Measurements from ENCODE around the gene MIXL1. TPM values are rescaled to one million over a fixed set of nuclear protein-coding genes. Genes with fewer than 3 reads are reported as not detected.
A peak's percentile ranks its signal among the peaks of the same experiment; 100 is the strongest.

MIXL1 gene
- total and polyA plus RNA-seq, 10 donors, result 0.07 to 2.3 (median 1.1) TPM; not detected in 2

DNA sequence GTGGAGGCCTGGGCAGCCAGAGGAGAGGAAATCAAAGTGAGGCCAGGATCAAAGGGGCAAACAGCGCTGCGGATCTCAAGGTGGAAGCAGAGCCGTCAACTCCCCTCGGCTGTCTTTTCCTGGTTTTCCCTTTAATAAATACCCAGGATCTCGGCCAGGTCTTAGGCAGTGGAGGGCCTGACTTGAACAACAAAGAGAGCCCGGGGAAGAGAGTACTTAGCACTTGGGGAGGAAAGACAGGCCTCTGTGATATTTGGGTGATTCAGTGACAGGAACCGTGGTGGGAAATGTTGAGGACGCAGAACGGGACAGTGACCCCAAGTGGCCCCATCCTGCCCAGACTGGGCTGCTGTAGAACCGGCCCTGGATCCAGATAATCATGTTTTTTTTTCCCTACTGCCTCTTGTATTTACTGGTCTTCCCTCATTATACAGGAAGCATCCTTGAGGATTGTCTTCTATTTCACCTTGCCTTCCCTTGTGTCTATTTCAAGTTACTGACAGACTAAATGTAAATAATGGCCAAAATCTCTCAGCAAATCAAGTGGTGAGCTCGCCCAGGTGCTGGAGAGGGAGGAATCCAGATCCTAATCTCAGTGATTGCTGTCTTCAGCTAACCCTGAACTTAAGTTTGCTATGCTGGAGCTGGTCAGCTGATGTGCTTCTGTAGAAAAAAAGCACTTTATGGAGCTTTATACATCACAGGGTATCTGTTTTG, 2.8 kb upstream of the MIXL1 start:
- no peaks in the 10 kb centered on the region for H3K36me3 ChIP-seq
- no peak overlapping the region for H3K27ac ChIP-seq
- DNase-seq, result no peak
- intact Hi-C loops (cut with DNase I; ENCODE audit: low total_unique reads), result no loop called here
- no peaks in the 10 kb centered on the region for H3K9me3 ChIP-seq
- peaks cover 6 to 16% (median 14%) of the 10 kb centered on the region in 6 donors for H3K4me1 ChIP-seq
- TF ChIP-seq POLR2A (IDR thresholded peaks at IDR 0.05), result no peak
- no peak for TF ChIP-seq POLR2AphosphoS5 (IDR thresholded peaks at IDR 0.05)
- TF ChIP-seq, protein P1, sequence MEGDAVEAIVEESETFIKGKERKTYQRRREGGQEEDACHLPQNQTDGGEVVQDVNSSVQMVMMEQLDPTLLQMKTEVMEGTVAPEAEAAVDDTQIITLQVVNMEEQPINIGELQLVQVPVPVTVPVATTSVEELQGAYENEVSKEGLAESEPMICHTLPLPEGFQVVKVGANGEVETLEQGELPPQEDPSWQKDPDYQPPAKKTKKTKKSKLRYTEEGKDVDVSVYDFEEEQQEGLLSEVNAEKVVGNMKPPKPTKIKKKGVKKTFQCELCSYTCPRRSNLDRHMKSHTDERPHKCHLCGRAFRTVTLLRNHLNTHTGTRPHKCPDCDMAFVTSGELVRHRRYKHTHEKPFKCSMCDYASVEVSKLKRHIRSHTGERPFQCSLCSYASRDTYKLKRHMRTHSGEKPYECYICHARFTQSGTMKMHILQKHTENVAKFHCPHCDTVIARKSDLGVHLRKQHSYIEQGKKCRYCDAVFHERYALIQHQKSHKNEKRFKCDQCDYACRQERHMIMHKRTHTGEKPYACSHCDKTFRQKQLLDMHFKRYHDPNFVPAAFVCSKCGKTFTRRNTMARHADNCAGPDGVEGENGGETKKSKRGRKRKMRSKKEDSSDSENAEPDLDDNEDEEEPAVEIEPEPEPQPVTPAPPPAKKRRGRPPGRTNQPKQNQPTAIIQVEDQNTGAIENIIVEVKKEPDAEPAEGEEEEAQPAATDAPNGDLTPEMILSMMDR (IDR thresholded peaks at IDR 0.05 in 8 of 11, conservative IDR thresholded peaks at IDR 0.05 in 3 of 11), result no peak
- no peak overlapping the region for H3K4me3 ChIP-seq
- peaks cover 0 to 33% (median 20%) of the 10 kb centered on the region in 7 donors for H3K27me3 ChIP-seq (replicated peaks in 1 of 7)
- WGBS, 5 donors, result 49 to 72% (median 64%) methylated on average over 11 of the region's 11 CpGs

DNA sequence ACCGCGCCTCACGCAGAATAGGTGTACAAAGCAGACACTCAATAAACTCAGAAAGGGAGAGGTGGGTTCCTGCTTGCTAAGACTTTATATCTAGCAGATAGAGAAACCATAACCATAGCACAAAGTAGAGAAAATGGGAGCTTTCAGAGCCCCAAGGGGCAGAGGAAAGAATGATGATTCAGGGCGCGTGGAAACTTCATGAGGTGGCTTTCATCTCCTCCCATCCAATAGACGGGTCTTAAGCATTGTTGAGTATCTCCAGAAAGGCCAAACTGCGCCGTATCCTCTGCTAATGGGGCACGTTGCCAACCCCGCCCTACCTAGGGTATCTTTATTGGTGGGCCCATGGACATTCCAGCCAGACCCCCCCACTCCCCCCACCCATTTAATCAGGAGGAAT, 778 bp upstream of the MIXL1 start:
- H3K4me3 ChIP-seq, result peak overlapping the region in 1 of 8 donors; percentile 76
- TF ChIP-seq, protein P1 (IDR thresholded peaks at IDR 0.05 in 8 of 11, conservative IDR thresholded peaks at IDR 0.05 in 3 of 11), result no peak
- no peak for TF ChIP-seq POLR2AphosphoS5 (IDR thresholded peaks at IDR 0.05)
- TF ChIP-seq POLR2A (IDR thresholded peaks at IDR 0.05), result no peak
- intact Hi-C loops (cut with DNase I; ENCODE audit: low total_unique reads), result no loop called here
- H3K4me1 ChIP-seq, result peaks cover 6 to 16% (median 14%) of the 10 kb centered on the region in 6 donors
- H3K27ac ChIP-seq, result no peak overlapping the region
- 90 to 96% (median 93%) methylated on average over 10 of the region's 10 CpGs for WGBS, 5 donors
- peaks cover 0 to 41% (median 20%) of the 10 kb centered on the region in 7 donors for H3K27me3 ChIP-seq (replicated peaks in 1 of 7)
- DNase-seq, result no peak
- H3K9me3 ChIP-seq, result no peaks in the 10 kb centered on the region
- H3K36me3 ChIP-seq, result no peaks in the 10 kb centered on the region

DNA sequence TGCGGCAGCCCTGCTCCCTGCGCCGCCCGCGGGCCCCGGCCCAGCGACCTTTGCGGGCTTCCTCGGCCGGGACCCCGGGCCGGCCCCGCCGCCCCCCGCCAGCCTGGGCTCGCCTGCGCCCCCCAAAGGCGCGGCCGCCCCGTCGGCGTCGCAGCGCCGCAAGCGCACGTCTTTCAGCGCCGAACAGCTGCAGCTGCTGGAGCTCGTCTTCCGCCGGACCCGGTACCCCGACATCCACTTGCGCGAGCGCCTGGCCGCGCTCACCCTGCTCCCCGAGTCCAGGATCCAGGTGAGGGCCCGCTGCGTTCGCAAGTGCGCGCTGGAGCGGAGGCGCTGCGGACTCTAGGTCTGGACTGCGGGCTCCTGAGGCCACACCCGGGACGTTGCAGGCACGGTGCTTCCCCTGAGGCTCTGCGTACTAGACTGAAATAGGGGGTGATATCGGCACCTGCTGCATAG, 351 bp downstream of the MIXL1 start:
- intact Hi-C loops (cut with DNase I; ENCODE audit: low total_unique reads), result no loop called here
- H3K27ac ChIP-seq, result peak overlapping the region in 1 of 8 donors; percentile 48
- no peaks in the 10 kb centered on the region for H3K36me3 ChIP-seq
- peaks cover 0 to 41% (median 20%) of the 10 kb centered on the region in 7 donors for H3K27me3 ChIP-seq (replicated peaks in 1 of 7)
- peak; percentile 80 for DNase-seq
- TF ChIP-seq POLR2A (IDR thresholded peaks at IDR 0.05) (no peak), POLR2AphosphoS5 (IDR thresholded peaks at IDR 0.05) (peak in 1 of 3 donors; percentile 40)
- TF ChIP-seq, protein P1 (IDR thresholded peaks at IDR 0.05 in 8 of 11, conservative IDR thresholded peaks at IDR 0.05 in 3 of 11), result no peak
- 0 to 2% (median 1%) methylated on average over 6 to 55 of the region's 55 CpGs for whole genome bisulfite sequencing, 5 donors
- peak overlapping the region; percentile 34 to 76 (median 48) for H3K4me3 ChIP-seq
- H3K4me1 ChIP-seq, result peaks cover 6 to 16% (median 14%) of the 10 kb centered on the region in 6 donors
- H3K9me3 ChIP-seq, result no peaks in the 10 kb centered on the region

DNA sequence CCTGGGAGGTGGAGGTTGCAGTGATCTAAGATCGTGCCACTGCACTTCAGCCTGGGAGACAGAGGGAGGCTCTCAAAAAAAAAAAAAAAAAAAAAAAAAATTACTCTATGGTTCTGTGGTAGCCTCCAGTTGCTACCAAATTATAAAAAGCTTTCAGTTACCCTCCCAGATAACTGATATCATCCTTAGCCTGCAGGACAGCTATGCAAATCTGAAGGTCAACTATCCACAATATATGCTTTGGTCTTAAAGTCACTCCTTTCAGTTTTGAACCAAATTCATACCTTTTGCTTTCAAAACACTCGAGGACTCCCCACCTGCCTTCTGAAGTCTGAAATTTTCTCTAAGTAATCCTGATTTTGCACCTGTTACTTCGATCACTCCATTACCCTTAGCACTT, 3.1 kb downstream of the MIXL1 start:
- 87 to 96% (median 91%) methylated on average over 3 of the region's 3 CpGs for WGBS, 5 donors
- intact Hi-C loops (cut with DNase I; ENCODE audit: low total_unique reads), result no loop called here
- Histone ChIP-seq H3K4me3 (no peak overlapping the region), H3K27me3 (replicated peaks in 1 of 7) (peaks cover 0 to 41% (median 20%) of the 10 kb centered on the region in 7 donors), H3K9me3 (no peaks in the 10 kb centered on the region), H3K4me1 (peaks cover 6 to 16% (median 14%) of the 10 kb centered on the region in 6 donors), H3K27ac (no peak overlapping the region), H3K36me3 (peaks cover 0 to 19% (median 5%) of the 10 kb centered on the region in 6 donors)
- DNase-seq, result no peak
- TF ChIP-seq POLR2AphosphoS5 (IDR thresholded peaks at IDR 0.05) (no peak), POLR2A (IDR thresholded peaks at IDR 0.05) (no peak)
- TF ChIP-seq, protein P1 (IDR thresholded peaks at IDR 0.05 in 8 of 11, conservative IDR thresholded peaks at IDR 0.05 in 3 of 11), result no peak
